Ecto neural progenitor cell (in vitro differentiated cells): Measurements from ENCODE around the gene RXFP3.
A peak's percentile ranks its signal among the peaks of the same experiment; 100 is the strongest.
"Not testable (repeated sequence)": the region's sequence is repeated elsewhere in the genome, so short reads cannot be mapped to it uniquely, and the experiment has no call there.

Experiments used
- DNase-seq: peaks from one replicate; pipeline ENCODE4 v3.0.0-alpha.2; 2018; ENCODE audit warnings: low spot score

RXFP3 gene, protein sequence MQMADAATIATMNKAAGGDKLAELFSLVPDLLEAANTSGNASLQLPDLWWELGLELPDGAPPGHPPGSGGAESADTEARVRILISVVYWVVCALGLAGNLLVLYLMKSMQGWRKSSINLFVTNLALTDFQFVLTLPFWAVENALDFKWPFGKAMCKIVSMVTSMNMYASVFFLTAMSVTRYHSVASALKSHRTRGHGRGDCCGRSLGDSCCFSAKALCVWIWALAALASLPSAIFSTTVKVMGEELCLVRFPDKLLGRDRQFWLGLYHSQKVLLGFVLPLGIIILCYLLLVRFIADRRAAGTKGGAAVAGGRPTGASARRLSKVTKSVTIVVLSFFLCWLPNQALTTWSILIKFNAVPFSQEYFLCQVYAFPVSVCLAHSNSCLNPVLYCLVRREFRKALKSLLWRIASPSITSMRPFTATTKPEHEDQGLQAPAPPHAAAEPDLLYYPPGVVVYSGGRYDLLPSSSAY

DNA sequence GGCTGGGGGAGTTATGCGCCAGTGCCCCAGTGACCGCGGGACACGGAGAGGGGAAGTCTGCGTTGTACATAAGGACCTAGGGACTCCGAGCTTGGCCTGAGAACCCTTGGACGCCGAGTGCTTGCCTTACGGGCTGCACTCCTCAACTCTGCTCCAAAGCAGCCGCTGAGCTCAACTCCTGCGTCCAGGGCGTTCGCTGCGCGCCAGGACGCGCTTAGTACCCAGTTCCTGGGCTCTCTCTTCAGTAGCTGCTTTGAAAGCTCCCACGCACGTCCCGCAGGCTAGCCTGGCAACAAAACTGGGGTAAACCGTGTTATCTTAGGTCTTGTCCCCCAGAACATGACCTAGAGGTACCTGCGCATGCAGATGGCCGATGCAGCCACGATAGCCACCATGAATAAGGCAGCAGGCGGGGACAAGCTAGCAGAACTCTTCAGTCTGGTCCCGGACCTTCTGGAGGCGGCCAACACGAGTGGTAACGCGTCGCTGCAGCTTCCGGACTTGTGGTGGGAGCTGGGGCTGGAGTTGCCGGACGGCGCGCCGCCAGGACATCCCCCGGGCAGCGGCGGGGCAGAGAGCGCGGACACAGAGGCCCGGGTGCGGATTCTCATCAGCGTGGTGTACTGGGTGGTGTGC lies at the start of gene RXFP3:
RXFP3 (plus strand) TSS at position 6 of the 636 bp plus-strand sequence; CDS start at position 361, 355 bp downstream.
- no peak for DNase-seq

DNA sequence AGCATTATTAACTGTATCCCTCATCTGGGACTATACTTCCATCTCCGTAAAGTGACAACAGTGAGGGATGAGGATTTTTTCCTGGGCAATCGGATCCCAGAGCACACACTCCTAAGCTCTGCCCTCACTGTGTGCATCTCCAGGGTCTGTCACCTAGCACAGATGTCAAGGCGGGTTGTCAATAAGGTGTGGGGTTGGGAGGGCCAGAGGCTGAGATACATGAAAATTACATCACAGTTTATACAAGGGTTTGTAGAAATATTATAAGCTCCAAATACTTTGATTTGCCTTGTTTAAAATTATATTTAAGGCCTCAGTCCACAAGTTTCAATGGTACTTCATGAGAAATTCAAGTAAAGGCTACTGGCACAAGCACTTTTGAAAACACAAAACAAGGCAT lies 48.9 kb upstream of the RXFP3 start:
- no peak for DNase-seq

DNA sequence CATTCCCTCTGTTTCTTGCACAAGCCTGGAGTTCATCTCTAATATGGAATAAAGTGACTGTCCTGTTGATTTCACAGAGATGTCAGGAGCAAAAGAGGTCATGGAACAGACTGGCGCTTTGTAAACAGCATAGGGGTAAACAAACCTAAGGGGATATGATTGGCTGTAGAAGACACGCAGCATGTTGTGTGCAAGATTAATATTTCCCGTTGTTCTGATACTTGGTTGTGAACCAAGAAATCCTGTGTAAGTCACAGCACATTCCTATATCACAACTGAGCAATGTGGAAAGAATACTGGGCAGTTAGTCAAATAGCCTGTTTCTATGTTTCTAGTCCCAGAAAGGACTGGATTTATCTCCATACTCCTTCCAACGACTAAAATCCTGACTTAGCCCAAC lies 47.6 kb upstream of the RXFP3 start:
- DNase-seq = no peak

DNA sequence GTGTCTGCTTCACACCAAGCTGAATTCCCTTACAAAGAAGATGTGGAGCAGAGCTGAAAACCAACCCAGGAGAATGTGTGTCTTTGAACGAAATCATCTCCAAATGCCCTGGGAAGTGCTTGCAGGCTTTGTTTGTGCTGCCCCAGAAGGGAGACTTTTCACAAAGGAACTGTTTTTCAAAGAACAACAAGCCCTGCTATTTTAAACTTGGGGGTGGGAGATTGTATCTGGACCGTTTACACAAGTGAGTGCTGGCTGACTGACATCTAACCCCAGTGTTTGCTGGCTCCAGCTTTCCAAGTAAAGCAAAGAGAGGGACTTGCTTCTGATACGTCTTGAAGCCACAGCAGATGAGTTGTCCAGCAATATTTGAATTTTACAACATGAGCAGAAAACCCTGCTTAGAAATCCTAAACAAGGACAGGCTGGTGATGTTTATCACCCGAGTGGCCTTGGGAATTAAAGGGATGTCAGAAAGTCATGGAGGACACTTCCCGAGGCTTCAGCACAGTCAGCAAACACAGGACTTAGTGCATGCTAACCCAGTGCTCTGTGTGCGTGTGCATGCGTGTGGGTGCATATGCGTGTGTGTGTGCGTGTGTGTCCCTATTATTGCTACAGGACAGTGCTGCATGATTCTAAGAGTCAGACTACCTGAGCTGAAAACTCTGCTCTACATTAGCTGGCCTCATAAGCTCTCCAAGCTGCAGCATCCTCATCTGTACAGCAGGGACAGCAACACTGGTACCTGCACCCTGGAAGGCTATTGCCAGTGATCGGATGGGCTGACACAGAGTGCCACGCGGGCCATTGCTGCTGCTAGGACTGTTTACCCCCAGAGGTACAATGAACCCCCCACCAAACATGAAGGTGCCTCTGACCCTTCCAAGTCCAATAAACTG lies 45.8 kb upstream of the RXFP3 start:
- DNase-seq = peak; percentile 54

DNA sequence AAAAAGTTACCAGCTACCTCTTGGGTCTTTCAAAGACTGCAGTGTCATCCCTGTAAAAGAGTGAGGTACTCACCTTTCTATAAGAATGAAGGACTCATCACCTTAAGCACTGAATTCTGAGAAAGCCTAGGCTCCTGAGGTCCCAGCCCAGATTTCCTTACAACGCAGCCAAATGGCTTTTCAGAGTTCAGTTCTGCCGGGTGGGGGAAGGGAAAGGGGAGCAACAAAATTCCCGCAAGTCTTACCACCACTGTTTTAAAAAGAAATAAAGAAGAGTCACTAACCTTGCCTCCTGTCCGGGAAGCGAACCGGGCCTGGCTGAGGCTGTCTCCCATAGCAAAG lies 44.8 kb upstream of the RXFP3 start:
- no peak for DNase-seq

DNA sequence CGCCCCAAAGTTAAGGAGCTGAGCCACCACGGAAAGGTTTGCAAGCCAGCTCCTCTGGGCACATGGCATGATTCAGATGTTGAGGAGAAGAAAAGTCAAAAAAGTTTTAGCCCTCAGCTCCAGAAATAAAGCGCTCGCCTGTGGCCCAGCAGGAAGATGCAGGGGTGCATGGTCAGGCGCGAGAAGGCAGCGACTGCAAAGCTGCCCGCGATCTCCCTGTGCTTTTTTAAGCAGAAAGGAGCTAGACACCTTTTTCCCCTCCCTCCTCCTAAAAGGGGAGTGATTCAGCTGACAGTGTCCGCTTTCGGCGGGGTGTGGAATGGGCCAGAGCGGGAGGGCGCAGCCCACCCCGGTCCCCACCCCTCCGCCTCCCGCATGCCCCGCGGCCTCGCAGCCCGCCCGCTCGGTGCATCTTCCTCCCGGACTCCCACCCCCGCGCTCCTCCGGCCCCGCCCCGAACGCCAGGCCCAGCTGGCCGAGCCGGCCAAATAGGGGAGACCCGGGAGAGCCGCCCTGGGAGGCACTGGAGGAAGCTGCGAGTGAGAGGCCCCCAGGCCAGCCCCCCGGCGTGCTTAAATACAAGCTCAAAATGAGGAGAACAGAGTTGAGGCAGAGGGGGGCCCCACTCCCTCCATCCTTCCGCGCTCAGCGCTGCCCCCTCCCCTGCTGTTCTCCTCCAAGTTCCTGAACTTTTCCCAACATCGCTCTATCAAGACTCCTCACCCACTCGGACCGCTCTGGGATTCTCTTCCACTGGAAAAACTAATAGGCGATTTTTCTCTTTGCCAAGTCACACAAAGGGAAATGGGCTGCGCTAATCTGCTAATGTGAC lies 44.2 kb upstream of the RXFP3 start, which contains the start of gene ADAMTS12:
ADAMTS12 (minus strand) TSS at position 203 of the 832 bp plus-strand sequence; CDS start at position 69, 134 bp downstream.
- DNase-seq = peak; percentile 85

DNA sequence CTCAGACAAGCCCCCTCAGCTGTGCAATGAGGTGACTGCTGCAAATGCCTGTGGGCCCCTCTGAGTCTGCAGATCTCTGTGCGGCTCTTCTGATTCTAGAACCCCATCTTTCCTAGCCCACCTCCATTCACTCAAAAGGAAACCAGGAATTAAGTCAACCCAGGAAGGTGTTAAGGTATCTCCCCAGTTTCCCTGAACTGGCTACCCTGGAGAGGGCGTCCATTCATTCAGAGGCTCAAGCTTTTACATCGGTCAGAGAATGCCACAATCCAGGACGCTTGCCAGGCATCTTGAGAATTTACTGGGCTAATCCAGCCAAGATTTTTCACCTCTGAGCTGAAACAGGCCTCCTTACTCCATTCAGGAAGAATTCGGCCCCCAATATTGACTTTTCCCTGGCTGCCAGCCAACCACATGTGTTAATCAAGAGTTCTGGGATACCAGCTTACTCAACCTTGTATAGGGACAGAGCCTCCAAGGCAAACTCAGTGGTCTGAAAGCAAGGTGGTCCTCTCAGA lies 43.5 kb upstream of the RXFP3 start:
- no peak for DNase-seq

DNA sequence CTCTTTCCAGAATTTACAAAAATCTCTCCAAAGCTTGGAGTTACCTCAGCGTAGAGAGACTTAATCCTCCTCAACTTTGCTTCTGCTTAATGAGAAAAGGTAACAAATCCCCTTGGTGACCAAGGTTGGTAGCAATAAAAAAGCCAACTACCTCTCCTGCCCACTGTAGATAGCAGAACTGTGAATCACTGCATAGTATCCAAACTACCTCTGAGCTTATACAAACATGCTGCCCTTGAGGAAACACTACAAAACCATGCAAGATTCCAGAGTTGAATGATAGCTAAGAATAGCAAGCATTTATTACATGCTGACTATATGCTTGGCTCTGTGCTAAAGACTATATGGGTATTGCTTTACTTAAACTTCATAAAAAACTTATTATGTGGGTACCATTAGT lies 41.6 kb upstream of the RXFP3 start:
- no peak for DNase-seq

DNA sequence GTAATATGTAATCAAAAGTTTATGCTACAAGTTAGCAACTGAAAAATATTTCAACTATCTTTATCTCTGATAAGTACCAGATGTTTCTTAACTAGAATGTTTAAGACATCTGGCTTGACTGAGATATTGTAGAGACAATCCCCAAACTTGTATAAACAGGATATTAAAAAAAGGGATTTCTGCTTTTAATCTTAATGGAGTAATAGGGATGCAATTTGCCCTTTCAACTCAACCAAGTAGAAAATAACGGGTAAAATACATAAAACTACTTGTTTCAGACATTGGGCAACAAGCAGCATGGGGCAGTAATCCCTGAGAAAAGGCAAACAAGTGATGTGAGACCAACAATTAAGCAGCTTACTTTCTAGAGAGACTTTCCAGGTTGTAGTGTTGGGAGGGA lies 35.0 kb upstream of the RXFP3 start:
- DNase-seq = no peak

DNA sequence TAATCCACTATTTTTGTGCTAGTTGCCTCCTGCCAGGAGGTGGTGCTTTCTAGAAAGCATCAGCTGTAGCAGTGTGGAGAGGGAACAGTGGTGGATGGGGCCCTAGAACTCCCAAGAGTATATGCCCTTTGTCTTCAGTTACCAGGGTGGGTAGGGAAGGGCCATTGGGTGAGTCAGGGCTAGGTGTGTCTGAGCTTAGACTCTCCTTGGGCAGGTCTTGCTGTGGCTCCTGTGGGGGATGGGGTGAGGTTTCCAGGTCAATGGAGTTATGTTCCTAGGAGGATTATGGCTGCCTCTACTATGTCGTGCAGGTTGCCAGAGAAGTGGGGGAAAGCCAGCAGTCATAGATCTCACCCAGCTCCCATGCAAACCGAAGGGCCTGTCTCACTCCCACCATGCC lies 33.1 kb upstream of the RXFP3 start:
- no peak for DNase-seq

DNA sequence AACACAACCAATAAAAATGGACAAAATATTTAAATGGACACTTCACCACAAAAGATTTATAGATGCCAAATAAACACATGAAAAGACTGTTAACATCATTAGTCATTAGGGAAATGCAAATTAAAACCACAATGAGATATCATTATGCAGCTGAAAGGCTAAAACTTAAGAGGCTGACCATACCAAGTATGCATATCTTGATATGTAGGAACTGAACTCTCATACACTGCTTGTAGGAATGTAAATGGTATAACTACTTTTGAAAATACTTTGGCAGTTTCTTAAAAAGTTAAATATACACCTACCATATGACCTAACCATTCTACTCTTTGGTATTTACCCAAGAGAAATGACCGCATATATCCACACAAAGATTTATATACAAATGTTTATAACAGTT lies 30.8 kb upstream of the RXFP3 start:
- DNase-seq = no peak

DNA sequence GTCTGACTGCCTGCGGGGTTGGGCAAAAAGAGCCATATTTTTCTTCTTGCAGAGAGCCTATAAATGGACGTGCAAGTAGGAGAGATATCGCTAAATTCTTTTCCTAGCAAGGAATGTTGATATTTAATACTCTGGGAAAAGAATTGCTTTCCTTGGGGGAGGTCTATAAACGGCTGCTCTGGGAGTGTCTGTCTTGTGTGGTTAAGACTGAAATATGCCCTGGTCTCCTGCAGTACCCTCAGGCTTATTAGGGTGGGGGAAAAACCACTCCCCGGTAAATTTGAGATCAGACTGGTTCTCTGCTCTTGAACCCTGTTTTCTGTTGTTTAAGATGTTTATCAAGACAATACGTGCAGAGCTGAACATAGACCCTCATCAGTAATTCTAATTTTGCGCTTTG lies 29.9 kb upstream of the RXFP3 start:
- not testable (repeated sequence) for DNase-seq

DNA sequence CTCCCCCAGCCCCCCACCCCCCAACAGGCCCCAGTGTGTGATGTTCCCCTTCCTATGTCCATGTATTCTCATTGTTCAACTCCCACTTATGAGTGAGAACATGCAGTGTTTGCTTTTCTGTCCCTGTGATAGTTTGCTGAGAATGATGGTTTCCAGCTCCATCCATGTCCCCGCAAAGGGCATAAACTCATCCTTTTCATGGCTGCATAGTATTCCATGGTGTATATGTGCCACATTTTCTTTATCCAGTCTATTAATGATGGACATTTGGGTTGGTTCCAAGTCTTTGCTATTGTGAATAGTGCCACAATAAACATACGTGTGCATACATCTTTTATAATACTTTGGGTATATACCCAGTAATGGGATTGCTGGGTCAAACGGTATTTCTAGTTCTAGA lies 21.3 kb upstream of the RXFP3 start:
- DNase-seq = not testable (repeated sequence)

DNA sequence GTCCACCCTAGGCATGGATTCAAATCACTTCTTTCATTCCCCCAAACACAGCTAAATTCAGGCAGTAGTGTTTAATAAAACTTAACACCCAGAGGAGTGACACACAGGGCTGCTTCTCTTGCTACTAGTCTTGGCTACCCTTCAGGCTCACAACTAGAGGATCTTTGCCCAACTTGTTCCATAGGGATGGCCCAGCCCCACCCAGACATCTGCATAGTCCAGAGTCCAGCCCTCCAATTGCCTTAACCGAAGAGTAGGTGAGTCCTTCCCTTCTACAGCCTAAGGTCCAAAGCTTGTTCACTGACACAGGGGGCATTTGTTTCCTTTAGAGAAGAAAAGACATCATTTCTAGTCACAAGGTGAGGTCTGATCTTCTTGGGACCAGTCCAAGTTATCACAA lies 15.2 kb upstream of the RXFP3 start:
- no peak for DNase-seq

DNA sequence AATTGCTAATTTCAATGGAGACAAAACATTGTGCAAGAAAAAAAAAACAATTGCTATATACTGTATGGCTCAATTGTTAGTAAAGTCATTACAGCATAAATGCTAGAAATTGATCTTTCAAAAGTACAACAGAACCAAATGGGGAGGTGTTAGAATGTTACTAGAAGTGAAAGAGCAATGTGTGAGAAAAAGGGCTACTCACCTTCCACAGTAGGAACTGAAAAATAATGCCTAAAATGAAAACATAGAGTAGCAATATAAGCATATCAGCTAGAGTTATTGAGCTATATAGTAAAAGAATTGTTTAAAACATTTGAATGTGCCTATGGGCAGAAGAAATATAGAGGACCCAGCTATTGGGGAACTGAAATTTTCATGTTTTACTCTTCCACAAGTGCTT lies 10.9 kb upstream of the RXFP3 start:
- DNase-seq = no peak

DNA sequence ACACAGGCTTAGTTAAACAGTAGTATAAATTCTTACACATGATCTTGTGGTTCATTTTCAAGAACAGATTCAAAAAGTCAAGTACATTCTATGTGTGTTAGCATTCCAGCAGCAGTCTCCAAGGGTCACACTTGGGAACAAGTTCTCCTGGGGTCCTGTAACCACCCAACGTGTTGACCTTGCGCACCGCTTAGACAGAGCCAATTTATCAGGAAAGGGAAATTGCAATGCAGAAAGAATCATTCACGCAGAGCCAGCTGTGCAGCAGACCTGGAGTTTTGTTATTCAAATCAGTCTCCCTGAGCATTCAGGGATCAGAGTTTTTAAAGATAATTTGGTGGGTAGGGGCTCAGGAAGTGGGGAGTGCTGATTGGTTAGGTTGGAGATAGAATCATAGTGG lies 8.5 kb upstream of the RXFP3 start:
- no peak for DNase-seq

DNA sequence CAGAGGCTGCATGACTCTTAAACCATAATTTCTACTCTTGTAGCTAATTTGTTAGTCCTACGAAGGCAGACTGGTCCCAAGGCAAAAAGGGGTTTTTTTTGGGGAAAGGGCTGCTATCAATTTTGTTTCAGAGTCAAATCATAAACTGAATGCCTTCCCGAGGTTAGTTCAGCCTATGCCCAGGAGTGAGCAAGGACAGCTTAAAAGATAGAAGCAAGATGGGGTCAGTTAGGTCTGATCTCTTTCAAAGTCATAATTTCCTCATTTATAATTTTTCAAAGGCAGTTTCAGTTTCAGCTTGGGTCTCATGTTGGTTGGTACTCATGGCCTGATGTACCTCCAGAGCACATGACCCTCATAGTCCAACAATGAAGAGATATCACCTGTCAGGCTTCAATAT lies 7.9 kb upstream of the RXFP3 start:
- no peak for DNase-seq

DNA sequence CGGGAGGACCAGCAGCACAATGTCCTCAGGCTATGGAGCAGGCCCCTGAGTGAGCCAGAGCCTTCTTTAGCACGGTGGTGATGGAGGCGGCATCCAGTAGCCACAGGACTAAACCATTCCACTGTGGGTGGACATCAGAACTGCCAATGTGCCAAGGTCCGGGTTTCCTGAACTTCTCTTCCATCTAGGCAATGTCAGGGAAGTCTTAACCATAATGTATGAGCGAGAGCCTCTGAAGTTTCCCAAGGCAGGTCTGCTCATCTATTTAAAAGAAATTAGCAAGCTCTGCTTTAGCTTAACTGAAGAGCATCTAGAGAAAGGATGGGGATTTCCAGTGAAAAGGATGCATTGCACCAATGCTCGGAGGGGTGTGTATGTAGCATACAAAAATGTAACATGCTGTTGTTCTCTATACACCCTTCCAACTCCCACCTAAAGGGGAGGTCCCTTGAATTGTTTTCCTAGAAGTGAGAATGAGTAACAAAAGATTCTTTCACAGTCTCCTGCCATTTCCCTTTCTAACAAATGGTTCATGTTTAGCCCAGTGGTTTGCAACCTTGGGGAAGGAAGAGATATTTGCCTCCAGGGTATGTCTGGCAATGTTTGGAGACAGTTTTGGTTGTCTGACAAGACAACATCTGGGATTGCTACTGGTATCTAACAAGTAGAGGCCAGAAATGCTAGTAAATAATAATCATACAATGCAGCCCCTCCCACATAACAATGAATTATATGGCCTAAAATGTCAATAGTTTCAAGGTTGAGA lies 6.1 kb upstream of the RXFP3 start:
- no peak for DNase-seq

DNA sequence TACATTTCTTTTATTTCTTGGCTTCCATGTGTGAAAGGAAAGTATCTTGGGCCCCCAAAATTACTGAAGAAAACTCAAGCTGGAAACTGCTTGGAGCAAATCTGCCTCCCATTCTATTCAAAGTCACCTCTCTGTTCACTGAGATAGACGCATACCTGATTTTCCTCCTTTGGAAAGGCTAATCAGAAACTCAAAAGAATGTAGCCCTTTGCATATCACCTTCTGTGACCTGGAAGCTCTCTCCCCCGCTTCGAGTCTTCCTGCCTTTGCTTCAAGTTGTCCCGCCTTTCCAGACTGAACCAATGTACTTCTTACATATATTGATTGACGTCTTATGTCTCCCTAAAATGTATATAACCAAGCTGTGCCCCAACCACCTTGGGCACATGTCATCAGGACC lies 5.0 kb upstream of the RXFP3 start:
- no peak for DNase-seq

DNA sequence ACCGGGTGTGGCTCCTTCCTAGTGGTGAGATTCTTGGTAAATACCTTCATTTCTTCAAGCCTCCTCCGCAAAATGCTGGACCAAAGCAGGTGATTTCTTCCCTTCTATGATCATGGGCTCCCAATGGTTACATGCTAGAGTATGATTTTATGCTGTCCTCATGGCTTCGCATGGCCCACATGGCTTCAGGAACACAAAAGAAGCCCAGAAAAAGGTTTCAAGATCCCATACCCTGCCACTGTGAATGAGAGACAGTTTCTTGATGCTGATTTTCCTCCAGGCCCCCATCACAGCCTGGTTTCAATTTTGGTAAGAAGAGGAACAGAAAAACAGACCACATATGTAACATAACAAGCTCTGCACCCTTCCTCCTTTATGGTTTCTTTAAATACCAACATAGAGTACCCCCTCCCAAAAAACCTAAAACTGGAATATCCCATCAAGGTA lies 2.4 kb upstream of the RXFP3 start:
- no peak for DNase-seq

DNA sequence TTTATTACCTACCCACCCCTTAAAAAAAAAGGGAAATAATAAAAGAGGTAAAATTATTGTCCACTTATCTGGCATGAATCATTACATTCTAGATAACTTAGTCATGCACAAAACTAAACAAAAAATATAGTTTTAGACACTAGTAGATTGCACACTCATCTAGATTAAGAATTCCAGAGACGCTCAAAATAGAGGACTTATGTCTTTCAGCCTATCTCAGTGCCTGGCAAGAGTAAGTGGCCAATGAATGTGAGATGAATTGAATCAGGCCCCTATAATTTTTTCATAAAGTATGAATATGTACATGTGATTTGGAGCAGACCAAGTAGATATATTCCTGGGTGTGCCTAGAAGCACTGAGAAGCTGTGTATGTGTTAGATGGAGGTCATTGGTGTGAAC lies 2.0 kb upstream of the RXFP3 start:
- no peak for DNase-seq
